ENCODE data around the gene FLCN.

- TF ChIP-seq, protein P1, sequence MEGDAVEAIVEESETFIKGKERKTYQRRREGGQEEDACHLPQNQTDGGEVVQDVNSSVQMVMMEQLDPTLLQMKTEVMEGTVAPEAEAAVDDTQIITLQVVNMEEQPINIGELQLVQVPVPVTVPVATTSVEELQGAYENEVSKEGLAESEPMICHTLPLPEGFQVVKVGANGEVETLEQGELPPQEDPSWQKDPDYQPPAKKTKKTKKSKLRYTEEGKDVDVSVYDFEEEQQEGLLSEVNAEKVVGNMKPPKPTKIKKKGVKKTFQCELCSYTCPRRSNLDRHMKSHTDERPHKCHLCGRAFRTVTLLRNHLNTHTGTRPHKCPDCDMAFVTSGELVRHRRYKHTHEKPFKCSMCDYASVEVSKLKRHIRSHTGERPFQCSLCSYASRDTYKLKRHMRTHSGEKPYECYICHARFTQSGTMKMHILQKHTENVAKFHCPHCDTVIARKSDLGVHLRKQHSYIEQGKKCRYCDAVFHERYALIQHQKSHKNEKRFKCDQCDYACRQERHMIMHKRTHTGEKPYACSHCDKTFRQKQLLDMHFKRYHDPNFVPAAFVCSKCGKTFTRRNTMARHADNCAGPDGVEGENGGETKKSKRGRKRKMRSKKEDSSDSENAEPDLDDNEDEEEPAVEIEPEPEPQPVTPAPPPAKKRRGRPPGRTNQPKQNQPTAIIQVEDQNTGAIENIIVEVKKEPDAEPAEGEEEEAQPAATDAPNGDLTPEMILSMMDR (optimal IDR thresholded peaks at IDR 0.05 in 1 of 3, IDR thresholded peaks at IDR 0.05 in 1 of 3, conservative IDR thresholded peaks at IDR 0.05 in 1 of 3; ENCODE audit: extremely low read depth in 1 of 3, insufficient read depth in 2 of 3, low read length in 3 of 3) = no peak
- no peak for TF ChIP-seq EZH2 (IDR thresholded peaks at IDR 0.05; ENCODE audit: low read length)
These were observed 27.5 kb upstream of the FLCN start for GRCh38 chr17:17264430-17264829.

All from keratinocyte (primary cell).